ENCODE results near the gene FAM107B.

The FAM107B gene

GRCh38 chr10:14601872-14602725, 172.6 kb downstream of the FAM107B start:
- TF ChIP-seq CTCF (conservative IDR thresholded peaks at IDR 0.05) = no peak
- H3K27ac ChIP-seq = no peak overlapping the region

DNA sequence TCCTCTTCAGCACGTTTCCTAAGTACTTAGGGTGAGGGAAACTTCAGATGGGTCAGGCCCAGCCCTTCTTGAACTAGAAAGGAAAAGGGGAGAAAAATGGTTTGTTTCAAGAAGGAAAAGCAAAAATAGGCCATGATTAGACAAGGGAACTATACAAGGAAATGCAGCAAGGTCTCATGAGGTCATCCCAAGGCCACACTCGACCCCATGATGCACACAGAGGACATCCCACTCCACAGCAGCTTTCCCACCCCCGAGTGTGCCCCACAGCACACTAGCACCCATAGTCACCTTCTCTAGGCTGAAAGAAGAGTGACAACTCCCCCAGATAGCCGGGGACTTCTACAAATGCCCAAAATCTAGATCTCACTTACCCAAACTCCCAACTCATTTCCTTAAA, 173.4 kb downstream of the FAM107B start:
- no peak for TF ChIP-seq CTCF (conservative IDR thresholded peaks at IDR 0.05)
- no peak overlapping the region for H3K27ac ChIP-seq

- H3K27ac ChIP-seq = no peak overlapping the region
- no peak for TF ChIP-seq CTCF (conservative IDR thresholded peaks at IDR 0.05)
Observed at GRCh38 chr10:14600065-14600464, 174.6 kb downstream of the FAM107B start.

- H3K27ac ChIP-seq = no peak overlapping the region
- TF ChIP-seq CTCF (conservative IDR thresholded peaks at IDR 0.05) = no peak
Observed at GRCh38 chr10:14598809-14599764, 175.6 kb downstream of the FAM107B start.

DNA sequence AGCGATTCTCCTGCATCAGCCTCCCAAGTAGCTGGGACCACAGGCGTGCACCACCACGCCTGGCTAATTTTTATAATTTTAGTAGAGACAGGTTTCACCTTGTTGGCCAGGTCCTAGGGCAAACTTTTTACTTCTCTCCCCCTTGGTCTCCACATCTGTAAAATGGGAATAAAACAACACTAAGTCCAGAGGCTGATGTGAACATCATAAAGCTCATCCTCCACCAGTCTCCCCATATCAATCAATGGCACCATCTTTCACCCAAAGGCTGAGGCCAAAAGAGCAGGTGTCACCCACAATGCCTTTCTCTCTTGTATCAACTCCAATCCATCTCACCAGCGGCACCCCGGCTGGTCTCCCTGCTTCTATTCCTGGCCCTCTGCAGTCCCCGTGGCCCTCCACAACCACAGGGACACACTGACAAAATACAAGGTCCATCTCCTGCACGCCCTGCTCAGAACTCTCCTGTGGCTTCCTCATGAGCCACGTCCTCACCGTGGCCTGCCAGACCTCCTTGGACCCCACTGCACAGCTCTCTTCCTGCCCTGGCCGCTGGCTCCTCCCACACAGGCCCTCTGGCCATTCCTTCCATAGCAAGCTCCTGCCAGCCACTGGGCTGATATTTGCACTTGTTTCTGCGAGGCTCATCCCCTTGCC, 179.0 kb downstream of the FAM107B start:
- TF ChIP-seq CTCF (conservative IDR thresholded peaks at IDR 0.05) = no peak
- H3K27ac ChIP-seq = no peak overlapping the region

- no peak for TF ChIP-seq CTCF (conservative IDR thresholded peaks at IDR 0.05)
- H3K27ac ChIP-seq = no peak overlapping the region
Observed at GRCh38 chr10:14594878-14595525, 179.7 kb downstream of the FAM107B start.

Measured in VCaP (cell line).